Liver (tissue), 3 donors: ENCODE measurements around the gene ATAT1.

Experiments used
- CTCF ChIP-seq: fragments of 150-350 bp; IDR thresholded peaks from 2 replicates; pipeline ENCODE4 v1.5.1; 2017; ENCODE audit warnings: improper control_type of control experiment, low read depth, low read length; ENCODE audit not compliant: missing input control
- GABPA ChIP-seq, 2 donors: IDR thresholded peaks in 1 of 2; conservative IDR thresholded peaks in 1 of 2; 2 replicates each; pipeline ENCODE4 v1.6.1; 2016; ENCODE audit warnings: antibody characterized with exemption in 2 of 2, mild to moderate bottlenecking in 1 of 2, moderate library complexity in 1 of 2
- MAX ChIP-seq: IDR thresholded peaks from 2 replicates; pipeline ENCODE4 v1.6.1; 2016; ENCODE audit warnings: antibody characterized with exemption
- RAD21 ChIP-seq, 2 donors: IDR thresholded peaks; 2 replicates each; pipeline ENCODE4 v1.6.1; 2016; ENCODE audit warnings: antibody characterized with exemption in 2 of 2, mild to moderate bottlenecking in 2 of 2
- REST ChIP-seq: IDR thresholded peaks from 2 replicates; pipeline ENCODE4 v1.6.1; 2016; ENCODE audit warnings: antibody characterized with exemption, mild to moderate bottlenecking
- YY1 ChIP-seq: IDR thresholded peaks from 2 replicates; pipeline ENCODE4 v1.6.1; 2016; ENCODE audit warnings: antibody characterized with exemption, mild to moderate bottlenecking
- donor health status: healthy.
- donor health status: healthy.

GRCh38 chr6:30615219-30615957 is 11.3 kb upstream of the ATAT1 start:
- TF ChIP-seq REST (no peak), CTCF (no peak), MAX (no peak), GABPA (IDR thresholded peaks at IDR 0.05 in 1 of 2, conservative IDR thresholded peaks at IDR 0.05 in 1 of 2) (peak in 1 of 2 donors; percentile 17), RAD21 (IDR thresholded peaks at IDR 0.05) (no peak), YY1 (peak; percentile 96)
